HG02798 (cell line): Measurements from ENCODE around the gene CCDC6.

Source experiments
- ATAC-seq: cut with Tn5 transposase; IDR thresholded peaks from one replicate; pipeline ENCODE4 v1.9.1; 2021; ENCODE audit warnings: mild to moderate bottlenecking; ENCODE audit not compliant: unreplicated experiment, poor library complexity

The CCDC6 gene

DNA sequence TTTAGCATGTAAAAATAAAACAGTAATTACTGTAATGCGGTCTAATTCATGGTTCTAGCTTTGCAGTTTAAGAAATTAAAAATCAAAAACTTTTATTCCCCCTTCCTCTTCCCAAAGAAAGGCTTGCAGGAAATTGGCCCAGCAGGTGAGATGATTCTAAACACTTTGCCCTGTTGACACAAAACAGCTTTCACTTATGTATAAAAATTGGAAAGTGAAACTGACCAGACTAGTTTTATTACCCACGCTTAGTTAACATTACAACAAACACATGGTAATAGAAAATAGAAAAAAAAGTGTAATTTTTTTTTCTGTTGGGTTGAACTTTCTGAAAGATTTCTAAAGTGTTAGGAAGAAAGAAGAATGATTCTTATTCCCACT is 1.2 kb upstream of the CCDC6 start:
- ATAC-seq: no peak

DNA sequence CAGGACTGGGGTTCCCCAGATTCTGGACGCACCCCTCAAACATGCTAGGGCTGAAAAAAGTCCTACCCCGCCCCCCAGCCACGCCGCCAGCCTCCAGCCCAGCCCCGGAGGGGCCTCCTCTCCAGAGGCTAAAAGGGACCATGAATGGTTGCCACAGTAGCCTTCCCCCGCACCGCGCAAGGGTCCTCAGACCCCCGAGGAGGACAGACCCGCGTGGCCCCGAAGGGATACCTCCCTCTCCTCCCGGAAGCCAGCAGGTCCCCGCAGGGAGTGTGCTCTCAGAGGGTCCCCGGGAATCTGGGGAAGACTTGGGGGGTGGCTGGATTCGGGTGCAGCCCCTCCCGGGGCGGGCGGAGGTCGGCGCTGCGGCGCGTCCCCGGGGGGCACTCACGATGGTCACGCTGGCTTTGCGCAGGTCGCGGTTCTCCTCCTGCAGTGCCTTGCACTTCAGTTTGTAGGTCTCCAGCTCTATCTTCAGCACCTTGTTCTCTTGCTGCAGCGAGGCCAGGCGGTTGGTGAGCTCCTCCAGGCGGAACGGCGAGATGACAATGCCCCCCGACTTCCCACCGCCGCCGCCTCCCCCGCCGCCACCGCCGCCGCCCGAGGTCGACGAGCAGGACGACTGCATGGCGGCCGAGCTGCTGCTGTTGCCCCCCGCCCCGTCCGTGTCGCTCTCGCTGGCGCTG is 482 bp downstream of the CCDC6 start:
- no peak for ATAC-seq

DNA sequence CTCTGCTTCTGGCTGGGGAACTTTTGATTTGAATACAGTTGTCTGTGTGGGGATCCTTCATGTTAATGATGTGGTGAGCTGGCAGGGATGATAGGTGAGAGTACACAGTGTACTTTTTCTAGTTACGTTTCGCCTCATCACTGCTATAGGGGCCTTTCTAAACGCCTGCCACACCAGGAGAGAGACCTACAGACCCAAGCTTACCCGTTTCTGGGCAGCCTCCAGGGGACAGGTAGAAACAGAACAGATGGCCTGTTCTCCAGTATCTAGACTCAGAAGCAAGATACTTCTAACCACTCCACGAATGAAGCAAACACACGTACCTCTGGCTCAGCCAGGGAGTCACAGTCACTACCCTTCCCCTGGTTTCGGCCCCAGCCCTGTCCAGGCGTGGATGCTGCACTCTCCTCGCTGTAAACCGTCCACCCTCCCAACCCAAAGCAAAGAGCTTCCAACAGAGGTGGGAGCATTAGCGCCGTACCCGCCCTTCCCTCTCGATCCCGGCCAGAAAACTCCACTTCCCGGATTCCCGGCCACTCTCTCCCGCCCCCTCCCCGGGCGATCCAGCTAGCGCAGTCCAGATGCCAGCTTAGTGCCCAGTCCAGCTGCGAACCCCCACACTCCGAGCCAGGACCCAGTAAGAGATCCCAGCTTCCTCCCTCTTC is 1.2 kb downstream of the CCDC6 start:
- ATAC-seq: peak; percentile 54

DNA sequence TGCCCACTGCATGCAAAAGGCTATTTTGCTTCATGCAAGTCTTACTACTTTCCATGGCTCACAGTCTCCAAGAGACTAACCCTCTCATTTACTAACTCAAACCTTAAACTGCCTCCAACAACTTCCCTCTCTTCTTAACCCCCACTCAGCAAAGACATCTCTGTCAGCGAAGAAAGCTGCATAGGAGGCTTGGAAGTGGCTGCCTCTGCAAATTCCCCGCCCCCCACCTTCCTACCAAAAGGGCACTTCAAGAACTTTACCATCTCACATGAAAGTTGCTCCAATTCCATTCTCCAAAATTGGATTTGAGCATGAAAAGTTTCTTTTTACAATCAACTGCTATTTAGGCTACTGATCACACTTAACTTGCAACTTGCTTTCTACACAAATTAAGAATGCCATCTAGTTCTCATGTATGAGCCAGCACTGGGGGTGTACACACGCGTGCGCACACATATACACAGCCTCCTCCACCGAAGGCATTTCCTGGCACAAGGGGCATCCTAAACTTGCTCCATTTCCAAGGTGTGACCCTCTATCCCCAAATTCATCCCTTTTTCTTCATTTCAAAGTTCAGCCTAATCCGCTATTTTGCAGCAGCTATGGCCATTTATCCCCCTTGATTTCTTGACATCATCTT is 1.8 kb downstream of the CCDC6 start:
- ATAC-seq: no peak

DNA sequence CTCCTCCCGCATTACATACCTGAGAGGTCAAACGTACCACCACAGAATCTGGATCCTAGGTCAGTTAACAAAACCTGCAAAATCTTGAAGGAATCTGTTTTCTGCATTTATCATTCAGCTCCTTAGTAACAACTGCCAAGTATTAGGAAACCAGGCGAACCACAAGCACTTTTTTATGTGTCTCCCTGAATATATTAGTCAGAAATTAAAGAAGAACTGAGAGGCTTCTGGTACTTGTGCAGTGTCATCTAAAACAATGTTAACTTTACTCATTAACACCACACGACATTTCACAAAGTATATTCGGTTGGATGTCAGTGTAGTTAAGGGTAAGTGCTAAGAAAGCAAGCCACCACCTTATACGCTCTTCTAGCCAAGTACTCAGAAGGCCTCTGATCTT is 2.5 kb downstream of the CCDC6 start:
- ATAC-seq: no peak

DNA sequence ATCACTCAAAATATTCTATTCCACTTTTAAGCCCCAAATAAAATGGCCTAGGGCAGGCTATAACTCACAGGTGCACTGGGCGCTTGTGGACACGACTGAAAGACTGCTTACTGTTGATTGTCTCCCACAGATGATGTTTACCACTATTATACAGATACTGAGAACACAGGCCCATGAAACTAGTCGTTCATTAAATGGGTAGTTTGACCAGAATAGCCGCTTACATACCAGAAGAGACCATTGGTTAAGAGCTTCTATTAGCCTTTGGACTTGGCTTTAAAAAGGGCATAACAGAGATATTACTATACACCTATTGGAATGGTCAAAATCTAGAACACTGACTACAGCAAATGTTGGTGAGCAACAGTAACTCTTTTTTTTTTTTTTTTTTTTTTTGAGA is 4.3 kb downstream of the CCDC6 start:
- no peak for ATAC-seq

DNA sequence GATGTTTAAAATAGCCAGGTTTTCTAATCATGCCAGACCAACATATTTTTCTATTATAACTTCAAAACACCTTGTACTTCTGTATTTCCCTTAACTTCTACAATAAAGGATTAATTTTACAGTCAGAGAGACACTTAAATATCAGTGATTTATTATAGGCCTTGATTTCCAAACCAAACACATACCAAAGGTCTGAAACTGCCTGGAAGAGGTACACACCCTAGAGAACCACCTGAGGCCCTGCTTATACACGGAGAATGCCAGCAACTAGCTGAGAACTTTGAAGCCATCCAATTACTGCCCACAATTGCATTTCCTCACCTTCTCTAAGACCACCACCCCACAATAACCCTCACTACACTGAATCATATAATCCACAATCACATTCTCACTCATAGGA is 4.9 kb downstream of the CCDC6 start:
- no peak for ATAC-seq

DNA sequence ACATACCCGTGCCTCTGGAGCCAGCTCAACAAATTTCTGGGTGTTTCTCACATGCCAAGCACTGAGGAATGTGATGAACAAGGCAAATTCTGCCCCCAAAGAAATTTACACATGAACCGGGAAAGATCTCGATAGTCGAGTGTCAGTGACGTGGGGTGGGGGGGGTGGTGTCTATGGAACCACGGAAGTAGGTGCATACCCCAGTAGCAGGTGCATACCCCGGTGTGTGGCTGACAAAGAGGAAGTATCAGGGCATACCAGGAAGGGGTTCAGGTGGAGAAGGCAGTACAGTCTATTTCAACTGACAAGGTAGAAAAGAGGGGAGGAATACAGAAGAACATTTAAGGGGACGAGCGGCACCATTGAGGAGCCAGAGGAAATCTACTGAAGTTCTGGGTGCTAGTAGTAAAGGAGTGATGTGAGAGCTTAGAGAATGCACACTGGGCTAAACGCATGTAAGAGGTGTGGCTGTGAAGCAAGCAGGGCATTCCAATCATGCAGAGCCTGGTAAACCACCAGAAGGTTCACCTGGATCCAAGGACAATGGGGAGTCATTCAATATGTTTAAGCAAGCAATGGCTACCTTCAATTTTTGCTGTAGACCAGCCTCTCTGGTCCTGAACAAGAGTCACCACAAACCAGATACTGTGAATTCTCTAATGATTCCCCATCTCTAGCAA is 6.2 kb downstream of the CCDC6 start:
- ATAC-seq: no peak

DNA sequence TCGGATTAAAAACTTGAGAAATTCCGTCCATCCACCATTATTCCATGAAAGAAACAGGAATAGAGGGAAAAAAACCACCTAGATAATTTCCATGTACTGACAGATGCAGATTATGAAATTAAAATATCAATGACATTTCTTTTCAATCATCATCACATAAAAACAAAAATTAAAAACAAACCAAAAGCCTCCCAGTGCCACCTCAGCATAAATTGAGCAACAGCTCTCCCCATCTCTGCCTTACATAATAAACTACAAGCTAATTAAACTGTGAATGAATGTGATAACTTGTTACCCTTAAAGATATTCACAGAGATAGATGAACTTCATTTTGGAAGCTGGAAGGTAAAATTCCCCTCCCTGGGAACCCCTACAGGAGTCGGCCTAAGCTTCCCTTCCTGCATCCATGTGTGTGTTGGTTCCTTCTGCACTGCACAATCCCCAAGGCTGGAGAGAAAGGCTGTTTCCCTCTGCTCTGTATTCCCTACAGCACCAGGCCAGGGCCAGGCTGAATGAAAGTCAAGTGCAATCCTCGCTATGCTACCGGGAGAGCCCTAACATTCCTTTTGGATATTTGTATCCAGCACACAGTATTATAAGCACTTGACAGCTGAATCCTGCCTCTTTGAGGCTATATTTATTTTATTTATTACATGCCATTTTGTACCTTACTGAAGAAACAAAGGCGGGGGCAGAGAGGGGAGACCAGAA is 8.1 kb downstream of the CCDC6 start:
- no peak for ATAC-seq

DNA sequence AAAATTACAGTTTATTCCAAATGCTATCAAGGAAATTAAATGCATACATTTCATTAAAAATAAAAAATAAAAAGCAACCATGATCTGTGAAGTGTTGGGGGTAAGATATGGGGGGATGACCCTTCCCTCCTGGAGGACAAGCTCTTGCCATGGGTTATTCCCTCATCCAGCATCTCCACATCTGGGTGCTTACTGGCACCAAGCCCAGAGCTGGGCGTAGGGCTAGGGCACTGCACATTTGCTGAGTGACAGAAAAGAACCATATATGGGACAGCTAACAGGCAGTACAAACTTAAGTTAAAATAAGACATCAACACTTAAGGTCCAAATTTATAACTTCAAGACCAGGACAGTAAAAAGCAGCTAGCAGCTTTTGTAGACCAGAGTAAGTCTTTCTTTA is 10.2 kb downstream of the CCDC6 start:
- no peak for ATAC-seq

DNA sequence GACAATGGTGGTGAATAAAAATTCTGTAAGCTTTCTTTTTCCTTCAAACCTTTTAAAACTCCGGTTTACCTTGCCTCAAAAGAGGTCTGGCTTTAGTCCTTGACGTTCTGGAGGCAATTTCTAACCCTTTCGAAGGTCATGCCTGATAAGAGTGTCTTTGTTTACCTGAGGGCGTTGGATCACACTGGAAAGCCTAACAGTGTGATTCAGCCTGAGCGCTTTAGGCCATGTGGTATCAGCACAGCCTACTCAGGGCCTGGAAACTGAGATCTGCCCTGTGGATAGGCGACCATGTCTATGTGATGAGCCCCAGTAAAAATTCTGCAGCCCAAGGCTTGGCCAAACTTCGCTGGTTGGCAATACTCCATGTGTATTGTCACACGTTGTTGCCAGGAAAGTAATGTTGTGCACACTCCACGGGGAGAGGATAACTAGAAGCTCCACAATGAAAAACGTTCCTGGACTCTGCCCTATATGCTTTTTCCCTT is 10.7 kb downstream of the CCDC6 start:
- ATAC-seq: no peak

DNA sequence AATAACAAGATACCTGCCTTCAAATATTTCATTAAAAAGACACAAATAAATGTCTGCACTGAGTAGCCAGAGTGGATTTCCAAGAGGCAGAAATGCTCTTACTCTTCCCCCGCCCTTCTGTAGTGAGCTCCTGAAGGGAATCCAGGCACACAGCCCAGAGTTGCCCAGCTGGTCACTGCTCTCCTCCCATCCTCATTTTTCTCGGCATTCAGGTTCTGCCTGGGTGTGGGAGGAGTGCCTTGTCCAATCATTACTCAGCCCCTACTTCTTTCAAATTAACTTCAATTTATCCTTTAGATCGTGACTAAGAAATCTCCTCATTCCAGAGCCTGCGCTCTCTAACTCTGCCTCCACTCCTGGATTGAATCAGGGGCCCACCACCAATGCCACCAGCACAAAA is 12.2 kb downstream of the CCDC6 start:
- no peak for ATAC-seq

DNA sequence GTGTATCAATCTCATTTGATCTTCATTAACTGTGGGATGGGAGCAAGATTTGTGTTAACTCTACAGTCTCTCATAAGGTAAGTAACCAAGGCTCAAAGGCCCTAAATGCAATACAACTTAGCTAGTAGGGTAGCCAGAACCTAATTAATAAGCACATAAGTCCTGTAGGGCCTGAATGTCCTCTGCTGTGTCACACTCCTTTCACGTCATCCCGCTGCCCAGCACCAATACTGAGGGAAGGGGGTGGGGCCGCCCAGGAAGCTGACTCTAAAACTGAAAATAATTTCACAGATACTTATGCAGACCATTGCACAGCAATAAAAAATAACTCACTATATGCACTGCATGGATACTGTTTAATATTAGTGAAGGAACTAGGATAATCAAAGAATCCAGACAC is 13.7 kb downstream of the CCDC6 start:
- ATAC-seq: no peak

DNA sequence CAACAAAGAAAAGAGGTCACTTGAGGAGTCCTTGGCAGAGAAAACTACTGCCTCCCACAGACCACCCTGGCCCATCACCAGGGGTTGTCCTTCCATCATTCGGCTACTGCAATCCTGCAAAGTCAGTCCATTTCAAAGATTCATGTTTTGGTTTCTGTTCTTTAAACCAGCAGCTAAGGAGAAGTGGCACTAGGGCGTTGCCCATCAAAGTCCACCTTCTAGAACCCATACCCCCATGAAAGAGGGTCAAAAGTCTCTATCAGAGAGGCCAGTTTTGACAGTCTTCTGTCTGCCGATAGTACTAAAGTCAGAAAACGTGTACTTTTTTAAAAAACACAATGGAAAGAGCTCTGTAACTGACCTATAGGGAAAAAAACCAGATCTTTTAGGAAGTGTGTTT is 14.4 kb downstream of the CCDC6 start:
- peak; percentile 36 for ATAC-seq

DNA sequence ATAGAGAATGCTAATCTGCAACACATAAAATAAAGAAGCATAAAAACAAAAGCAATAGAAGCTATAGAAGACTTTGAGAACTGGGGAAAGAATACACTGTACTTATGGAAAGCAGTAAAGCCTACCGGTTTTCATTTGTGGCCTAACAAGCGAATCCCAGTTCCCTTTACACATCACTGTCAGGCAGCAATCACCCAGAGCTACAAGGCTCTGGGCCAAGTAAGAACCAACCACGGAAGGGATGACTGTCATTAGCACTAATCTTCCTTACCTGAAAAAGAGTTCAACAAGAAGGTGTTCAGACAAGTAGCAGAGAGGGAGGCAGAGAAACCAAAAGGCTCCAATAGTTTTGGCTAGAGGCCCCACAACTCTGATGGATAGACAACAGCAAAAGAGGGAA is 15.0 kb downstream of the CCDC6 start:
- peak; percentile 68 for ATAC-seq

DNA sequence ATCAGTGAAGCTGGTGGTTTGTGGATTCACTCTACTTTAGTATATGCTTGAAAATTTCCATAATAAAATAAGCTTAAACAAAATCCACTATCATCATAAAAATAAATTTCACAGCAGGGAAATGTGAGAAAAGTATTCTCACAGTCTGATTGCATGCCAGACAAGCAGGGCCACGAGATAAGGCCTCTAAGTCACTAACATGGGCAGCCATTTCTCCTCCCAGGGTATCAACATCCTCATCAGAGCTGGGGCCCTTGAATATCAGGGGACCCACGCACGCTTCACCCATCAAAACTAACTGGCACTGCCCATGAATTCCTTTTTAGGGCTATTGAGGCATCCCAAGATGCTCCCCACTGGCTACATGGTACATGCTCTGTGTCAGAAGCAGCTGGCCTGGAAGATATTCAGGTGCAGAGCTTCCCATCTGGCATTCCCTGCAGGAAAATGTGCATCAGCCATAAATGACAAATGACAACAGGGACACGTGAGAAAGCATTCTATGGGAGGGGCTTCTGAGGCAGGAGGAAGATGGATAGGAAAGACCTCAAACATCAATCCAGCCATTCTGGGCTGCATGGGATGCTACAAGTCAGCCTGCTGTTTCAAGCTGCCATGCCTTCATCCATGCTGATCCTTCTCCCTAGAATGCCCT is 17.4 kb downstream of the CCDC6 start:
- no peak for ATAC-seq

DNA sequence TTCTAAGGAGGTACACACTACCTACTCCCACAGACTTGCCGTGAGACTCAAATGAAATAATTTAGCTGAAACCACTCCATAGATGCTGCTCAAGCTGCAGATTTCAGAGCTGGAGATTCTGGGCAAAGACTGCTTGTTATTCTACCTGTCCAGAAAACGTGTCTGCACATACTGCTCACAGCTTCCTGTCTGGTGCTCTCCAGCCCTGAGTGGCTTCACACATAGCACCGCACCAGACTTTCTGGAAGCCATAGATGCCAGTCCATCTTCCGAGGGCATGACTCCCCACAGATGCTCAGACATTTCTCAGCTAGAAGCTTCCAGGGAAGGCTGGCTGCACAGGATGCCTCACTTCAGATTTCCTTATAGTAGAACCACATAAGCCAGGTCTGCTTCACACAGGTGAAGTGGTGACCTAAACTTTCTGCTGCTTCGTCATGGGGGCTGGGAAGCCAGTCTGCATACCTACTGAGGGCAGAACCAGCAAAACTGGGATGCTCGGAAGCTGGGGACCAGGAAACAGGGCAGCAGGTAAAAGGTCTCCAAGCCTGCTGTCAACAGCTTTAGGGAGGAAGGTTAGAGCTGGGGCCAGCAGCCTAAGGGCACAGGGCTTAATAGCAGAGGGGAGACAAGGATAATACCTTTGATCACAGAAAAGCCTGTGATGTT is 18.2 kb downstream of the CCDC6 start:
- no peak for ATAC-seq

DNA sequence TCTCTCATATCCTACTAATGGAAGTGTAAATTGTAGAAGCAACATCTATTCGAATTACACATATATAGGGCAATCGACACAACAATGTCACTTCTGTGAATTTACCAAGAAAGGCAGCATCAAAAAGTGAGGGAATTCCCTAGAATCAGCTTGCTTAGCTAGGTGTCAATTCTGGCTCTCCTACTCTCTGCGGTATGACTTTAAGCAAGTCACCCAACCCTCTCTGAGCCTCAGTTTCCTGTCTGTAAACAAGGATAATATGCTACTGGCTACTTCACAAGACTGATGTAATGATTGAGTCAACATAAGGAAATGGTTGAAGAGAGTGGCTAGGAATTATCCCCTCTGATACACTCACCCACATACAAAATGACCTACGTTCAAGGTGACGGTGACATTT is 19.4 kb downstream of the CCDC6 start:
- ATAC-seq: no peak

DNA sequence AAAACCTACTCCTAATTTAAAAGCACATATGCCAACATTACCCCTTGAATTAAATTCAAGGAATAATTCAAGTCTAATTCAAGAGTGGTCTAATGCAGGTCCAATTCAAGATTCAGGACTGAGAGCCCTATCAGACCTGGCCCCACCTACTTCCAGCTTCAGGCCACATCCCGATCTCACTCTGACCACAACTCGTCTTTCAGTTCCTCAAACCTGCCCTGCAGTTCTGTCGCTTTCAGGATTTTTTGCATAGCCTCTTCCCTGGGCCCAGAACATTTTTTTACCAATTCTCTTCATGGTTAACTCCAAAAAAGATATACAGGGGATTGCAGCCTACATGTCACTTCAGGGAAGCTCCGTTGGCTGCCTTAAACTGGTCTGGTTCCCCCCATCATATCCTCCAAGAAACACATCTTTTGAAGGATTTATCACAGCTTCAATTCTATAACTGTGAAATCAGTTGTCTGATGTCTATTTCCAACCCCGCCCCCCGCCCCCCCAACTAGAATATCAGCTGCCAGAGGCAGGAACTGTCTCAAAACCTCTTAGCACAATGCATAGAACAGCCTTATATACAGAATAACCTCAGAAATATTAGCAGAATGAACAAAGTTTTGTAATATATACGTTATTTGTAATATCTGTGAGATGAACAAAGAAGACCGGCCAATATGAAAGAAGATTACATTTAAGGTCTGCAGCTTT is 20.8 kb downstream of the CCDC6 start:
- ATAC-seq: peak; percentile 88
